Adrenal gland (tissue), 5 donors: Measurements from ENCODE around the gene CENPU.

Experiments used
- CTCF ChIP-seq, 6 experiments: fragments of 450-650 bp in 4 of 6; fragments of 200-600 bp in 2 of 6; sonication (generic) in 1 of 6; IDR thresholded peaks; 1 replicate in 5 of 6; 2 replicates in 1 of 6; pipeline versions ENCODE4 v1.5.1 to v1.8.0; 2016 to 2021; ENCODE audit warnings: antibody characterized with exemption in 6 of 6, mild to moderate bottlenecking in 2 of 6, moderate library complexity in 1 of 6
- POLR2A ChIP-seq, 2 donors: fragments of 450-650 bp; IDR thresholded peaks; one replicate each; pipeline ENCODE4 v1.6.1; 2017; ENCODE audit warnings: antibody characterized with exemption in 2 of 2, mild to moderate bottlenecking in 2 of 2, moderate library complexity in 1 of 2
- donor health status: DM: no; HTN: no; CAD: no.

- TF ChIP-seq CTCF (IDR thresholded peaks at IDR 0.05), result no peak
- TF ChIP-seq POLR2A (IDR thresholded peaks at IDR 0.05), result no peak
Observed at GRCh38 chr4:184668096-184668495, 65.8 kb downstream of the CENPU start.
